ENCODE results near the gene ATP7A.

- TF ChIP-seq, protein P1, sequence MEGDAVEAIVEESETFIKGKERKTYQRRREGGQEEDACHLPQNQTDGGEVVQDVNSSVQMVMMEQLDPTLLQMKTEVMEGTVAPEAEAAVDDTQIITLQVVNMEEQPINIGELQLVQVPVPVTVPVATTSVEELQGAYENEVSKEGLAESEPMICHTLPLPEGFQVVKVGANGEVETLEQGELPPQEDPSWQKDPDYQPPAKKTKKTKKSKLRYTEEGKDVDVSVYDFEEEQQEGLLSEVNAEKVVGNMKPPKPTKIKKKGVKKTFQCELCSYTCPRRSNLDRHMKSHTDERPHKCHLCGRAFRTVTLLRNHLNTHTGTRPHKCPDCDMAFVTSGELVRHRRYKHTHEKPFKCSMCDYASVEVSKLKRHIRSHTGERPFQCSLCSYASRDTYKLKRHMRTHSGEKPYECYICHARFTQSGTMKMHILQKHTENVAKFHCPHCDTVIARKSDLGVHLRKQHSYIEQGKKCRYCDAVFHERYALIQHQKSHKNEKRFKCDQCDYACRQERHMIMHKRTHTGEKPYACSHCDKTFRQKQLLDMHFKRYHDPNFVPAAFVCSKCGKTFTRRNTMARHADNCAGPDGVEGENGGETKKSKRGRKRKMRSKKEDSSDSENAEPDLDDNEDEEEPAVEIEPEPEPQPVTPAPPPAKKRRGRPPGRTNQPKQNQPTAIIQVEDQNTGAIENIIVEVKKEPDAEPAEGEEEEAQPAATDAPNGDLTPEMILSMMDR (conservative IDR thresholded peaks at IDR 0.05) = no peak
- TF ChIP-seq ZFX (IDR thresholded peaks at IDR 0.05) = no peak
These were observed 59.0 kb downstream of the ATP7A start, which contains the start of gene PGAM4 for GRCh38 chrX:77969538-77969937.
